AG10803 (cell line): ENCODE data around the gene CCDC188.

Source experiments
- DNase-seq: peaks from one replicate; pipeline ENCODE4 v3.0.0; 2010; ENCODE audit warnings: low read depth
- H3K4me3 ChIP-seq: 2 replicates; pipeline ENCODE4 v1.5.1; 2011; ENCODE audit warnings: mild to moderate bottlenecking, low read length, control low read depth
- TF ChIP-seq, protein P1 (sequence below): conservative IDR thresholded peaks from 2 replicates; pipeline ENCODE4 v1.5.1; 2011; ENCODE audit warnings: mild to moderate bottlenecking, low read length, control low read depth, inconsistent platforms

CCDC188 gene

DNA sequence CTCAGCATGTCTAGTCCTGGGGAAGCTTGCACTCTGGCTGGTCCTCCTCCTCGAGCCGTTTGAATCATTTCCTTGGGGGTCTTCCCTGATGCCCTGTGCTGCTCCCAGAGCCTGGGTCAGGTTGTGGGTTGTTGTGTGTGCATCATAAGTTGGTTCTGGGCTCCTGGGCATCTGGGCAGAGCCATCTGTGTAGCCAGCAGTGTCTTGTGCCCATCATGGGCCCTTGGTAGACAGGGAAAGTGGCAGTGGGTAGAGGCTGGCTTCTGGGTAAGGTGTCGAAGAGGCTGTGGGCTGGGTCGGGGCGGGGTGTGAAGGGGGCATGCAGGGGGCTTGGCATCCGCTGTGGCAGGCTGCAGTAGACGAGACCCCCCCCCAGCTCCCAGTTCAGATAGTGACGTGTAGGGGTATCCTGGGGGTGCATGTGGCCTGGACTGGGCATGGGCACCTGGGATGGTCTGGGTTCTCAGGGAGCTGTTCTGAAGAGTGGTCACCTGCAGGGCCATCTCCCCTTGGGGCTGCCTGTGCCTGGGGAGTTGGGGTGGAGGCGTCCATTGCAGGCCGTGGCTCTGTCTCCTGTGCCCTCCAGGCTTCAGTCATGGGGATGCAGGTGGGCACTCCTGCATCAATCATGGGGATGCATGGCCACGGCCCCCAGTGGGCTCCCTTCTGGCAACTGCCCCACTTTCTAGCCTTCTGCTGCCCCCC, 26.6 kb downstream of the CCDC188 start:
- no peak for DNase-seq
- no peak overlapping the region for H3K4me3 ChIP-seq
- TF ChIP-seq, protein P1, sequence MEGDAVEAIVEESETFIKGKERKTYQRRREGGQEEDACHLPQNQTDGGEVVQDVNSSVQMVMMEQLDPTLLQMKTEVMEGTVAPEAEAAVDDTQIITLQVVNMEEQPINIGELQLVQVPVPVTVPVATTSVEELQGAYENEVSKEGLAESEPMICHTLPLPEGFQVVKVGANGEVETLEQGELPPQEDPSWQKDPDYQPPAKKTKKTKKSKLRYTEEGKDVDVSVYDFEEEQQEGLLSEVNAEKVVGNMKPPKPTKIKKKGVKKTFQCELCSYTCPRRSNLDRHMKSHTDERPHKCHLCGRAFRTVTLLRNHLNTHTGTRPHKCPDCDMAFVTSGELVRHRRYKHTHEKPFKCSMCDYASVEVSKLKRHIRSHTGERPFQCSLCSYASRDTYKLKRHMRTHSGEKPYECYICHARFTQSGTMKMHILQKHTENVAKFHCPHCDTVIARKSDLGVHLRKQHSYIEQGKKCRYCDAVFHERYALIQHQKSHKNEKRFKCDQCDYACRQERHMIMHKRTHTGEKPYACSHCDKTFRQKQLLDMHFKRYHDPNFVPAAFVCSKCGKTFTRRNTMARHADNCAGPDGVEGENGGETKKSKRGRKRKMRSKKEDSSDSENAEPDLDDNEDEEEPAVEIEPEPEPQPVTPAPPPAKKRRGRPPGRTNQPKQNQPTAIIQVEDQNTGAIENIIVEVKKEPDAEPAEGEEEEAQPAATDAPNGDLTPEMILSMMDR, result no peak

DNA sequence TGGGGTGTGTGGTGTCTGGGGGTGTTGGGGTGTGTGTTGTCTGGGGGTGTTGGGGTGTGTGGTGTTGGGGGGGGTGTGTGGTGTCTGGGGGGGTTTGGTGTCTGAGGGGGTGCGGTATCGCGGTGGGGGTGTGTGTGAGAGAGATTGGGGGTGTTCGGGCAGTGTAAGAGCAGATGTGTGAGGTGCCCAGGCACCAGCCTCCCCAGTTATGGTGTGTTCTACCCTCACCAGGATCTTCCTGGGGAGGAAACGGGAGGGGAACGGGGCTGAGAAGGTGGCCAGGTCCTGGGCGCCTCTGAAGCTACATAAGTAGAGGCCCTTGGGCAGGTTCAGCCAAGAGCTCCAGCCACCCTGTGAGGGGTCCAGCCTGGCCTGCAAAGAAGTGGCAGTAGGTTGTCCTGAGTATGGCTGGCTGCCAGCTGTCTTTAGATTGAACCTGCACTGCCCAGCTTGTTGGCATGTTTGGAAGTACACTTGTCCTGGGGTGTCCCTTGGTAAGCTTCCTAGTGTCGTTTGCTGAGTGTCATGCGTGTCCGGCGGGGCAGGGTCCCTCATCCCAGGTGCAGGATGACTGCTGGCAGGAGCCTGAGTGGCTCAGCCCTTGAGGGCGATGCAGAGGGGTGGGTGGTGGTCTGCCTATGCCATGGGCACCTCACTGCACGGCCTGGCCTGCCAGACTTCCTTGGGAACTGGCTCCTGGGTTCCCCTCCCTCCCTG, 27.3 kb downstream of the CCDC188 start:
- DNase-seq, result no peak
- TF ChIP-seq, protein P1, result no peak
- H3K4me3 ChIP-seq, result no peak overlapping the region

DNA sequence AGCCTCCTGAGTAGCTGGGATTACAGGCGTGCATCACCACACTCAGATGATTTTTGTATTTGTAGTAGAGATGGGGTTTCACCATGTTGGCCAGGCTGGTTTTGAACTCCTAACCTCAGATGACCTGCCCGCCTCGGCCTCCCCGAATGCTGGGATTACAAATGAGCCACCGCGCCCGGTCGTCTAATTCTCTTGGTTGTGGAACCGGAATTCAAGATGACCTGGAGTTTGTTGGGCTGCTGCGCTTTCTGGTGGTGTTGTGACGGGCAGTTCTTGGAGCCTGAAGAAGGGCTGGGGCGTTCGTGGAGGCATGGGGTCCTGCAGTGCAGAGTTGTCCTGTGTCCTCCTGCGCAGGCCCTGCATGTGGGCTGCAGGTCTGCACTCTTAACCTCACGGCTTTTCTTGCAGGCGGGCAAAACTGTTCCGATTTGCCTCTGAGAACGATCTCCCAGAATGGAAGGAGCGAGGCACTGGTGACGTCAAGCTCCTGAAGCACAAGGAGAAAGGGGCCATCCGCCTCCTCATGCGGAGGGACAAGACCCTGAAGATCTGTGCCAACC, 28.9 kb downstream of the CCDC188 start:
- no peak for DNase-seq
- no peak overlapping the region for H3K4me3 ChIP-seq
- TF ChIP-seq, protein P1, result no peak

DNA sequence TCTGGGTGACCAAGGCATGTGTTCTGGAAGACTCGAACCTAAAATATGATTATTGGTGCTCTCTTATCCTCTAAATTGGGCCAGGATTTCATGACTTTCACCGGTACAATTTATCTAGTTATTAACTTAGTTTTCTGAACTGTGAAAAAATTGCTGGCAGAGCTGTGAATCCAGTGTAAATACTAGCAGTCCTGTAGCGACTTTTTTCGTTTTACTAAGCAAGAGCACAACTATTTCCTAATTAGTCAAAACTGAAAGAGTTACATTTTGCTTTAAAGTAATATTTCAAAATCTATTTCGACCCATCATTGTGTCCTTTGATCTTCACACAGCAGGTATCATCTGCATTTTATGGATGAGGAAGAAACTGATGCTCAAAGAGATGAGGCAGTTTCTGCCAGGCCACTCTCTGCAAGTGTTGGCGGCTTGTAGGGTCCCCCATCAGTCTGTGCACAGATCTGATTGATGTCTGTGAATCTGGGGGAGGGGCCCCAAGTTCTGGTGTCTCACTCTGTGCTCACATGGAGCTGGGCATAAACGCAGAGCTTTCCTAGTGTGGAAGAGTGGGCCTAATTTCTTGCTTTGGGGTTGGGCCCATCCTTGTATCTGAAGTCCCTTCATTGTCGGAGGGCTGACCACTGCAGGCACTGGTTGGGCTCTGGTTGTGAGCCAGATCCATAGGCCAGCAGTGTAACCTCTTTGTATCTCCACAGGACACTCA, 32.4 kb downstream of the CCDC188 start:
- DNase-seq, result no peak
- TF ChIP-seq, protein P1, result no peak
- H3K4me3 ChIP-seq, result peak overlapping the region; percentile 77

DNA sequence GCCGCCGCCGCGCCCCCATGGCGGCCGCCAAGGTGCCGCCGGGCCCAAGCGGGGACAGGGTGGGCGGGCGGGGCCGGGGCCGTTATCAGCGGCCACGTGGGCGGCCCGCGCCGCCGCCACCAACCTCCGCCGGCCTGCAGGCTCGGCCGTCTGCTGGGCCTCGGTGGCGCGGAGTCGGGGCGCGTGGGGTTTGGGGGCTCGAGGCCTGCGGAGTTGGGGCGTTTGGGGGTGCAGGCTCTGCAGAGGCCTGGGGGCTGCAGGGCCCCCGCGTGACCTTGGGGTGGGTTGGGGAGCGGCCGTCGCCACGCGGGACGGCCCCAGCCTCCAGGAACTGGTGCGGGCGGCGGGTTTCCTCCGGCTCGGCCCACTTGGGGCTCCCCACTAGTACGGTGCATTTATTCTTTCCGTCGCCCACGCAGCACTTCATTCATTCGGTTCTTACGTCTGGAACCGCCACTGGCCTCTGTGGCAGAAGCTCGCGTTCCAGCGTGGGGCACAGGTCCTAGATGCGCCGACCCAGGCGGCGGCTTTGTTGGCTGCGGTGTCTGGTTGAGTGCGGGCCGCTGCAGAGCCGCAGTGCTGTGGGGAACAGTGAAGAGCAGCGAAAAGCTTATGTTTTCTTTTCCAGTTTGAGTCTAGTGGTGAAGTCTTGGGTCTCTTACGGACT, 33.1 kb downstream of the CCDC188 start:
- H3K4me3 ChIP-seq, result peak overlapping the region; percentile 77
- TF ChIP-seq, protein P1, result no peak
- peak; percentile 29 for DNase-seq

DNA sequence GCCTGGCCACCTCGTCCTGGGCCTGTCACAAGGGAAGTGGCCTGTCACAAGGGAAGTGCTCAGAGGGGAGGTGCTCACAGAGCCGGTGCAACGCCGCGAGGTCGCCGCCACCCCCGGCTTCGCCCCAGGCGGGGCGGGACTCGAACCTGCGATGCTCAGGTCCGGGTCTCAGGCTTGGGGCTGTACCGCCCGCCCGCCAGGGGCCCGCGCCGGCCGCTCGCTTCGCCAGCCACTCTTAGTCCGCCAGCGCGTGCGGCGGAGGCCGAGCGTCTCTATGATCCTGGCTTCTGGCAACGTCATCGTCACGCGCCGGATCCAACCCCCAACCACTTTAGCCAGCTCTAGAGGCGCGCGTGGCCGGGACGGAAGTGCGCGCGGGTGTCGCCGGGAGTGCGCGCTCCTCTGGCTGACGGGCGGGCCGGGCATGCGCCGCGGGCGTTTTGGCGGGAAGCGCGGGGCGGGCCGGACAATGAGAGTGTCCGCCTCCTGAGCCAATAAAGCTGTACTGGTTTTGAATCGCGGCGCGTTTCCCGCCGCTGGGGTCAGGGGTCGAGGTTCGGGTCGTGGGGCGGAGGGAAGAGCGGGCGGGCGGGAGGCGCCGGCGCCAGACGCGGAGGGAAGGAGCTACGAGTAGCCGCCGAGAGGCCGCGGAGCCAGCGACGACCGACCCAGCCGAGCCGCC, 33.8 kb downstream of the CCDC188 start, which contains the start of gene TRMT2A:
TSS of gene TRMT2A (minus strand) at position 276 of the 682 bp plus-strand sequence. CDS start 320 bp downstream, outside the sequence.
- TF ChIP-seq, protein P1, result no peak
- peak within 1 kb of the TSS; percentile 96 for H3K4me3 ChIP-seq
- peak; percentile 98 for DNase-seq
